Fibroblast of the aortic adventitia (primary cell): ENCODE measurements around the gene ZNF592. TPM values are rescaled to one million over a fixed set of nuclear protein-coding genes. Genes with fewer than 3 reads are reported as not detected.

ENCODE experiments used
- DNase-seq: peaks from one replicate; pipeline ENCODE4 v3.0.0-alpha.2; 2010; ENCODE audit warnings: low read depth
- H3K4me3 ChIP-seq: 2 replicates; pipeline ENCODE4 v1.5.1; 2011; ENCODE audit warnings: low read depth, mild to moderate bottlenecking, control low read depth, low read length, moderate library complexity
- CTCF ChIP-seq: IDR thresholded peaks from 2 replicates; pipeline ENCODE4 v1.5.1; 2011; ENCODE audit warnings: mild to moderate bottlenecking, low read length, control low read depth, inconsistent platforms; ENCODE audit not compliant: insufficient read depth
- total RNA-seq: library from RNA; depleted of rRNA; stranded (reverse); fragments of >200 nt; gene quantifications from 2 replicates; pipeline ENCODE4 v1.2.3, GENCODE V29; 2012; ENCODE audit warnings: low replicate concordance

ZNF592 gene
- total RNA-seq, 1 donor = 11.7 TPM

DNA sequence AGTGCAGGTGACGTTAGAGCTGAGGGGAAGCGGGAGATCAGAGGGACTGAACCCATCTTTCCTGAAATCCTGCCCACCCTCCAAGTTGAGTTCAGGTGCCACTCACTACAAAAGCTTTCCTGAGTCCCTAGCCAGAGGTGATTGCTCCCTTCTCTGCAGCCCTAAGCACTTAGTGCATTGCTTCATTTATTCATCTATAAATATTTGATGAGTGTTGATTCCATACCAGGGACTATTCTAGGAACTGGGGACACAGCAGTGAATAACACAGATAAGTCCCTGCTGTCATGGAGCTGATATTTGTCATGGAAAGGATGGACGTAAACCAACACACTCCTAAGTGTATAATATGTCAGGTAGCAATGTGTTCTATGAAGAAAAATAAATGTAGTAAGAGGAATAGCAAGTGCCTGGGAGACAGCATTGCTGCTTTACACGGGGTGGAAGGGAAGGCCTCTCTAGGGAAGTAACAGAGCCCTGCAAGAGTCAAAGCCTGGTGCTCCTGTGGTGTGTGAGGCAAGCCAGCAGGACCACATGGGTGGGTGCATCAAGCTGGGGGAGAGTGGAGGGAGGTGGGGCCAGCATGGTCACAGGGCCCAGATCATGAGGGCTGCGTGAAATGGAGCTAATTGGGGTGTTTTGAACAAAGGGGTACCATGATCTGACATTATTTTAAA is 87.4 kb downstream of the ZNF592 start:
- no peak for TF ChIP-seq CTCF
- no peak for DNase-seq
- H3K4me3 ChIP-seq = no peak overlapping the region

DNA sequence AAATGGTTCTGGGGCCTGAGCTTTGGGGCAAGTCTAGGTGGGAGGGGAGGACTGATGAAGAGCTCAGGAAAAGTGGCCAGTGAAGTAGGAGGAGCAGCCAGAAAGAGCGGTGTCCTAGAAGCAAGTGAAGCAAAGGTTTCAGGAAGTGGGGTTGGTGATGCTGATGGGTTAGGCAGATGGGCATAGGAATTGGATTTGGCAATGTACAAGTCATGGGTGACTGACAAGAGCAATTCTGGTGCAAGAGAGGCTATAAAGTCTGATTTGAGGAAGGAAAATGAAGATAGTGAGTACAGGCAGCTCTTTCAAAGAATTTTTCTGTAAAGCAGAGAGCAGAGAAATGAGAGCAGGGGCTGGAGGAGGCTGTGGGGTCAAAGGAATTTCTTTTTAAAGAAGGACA is 88.5 kb downstream of the ZNF592 start:
- no peak overlapping the region for H3K4me3 ChIP-seq
- TF ChIP-seq CTCF = no peak
- DNase-seq = no peak

DNA sequence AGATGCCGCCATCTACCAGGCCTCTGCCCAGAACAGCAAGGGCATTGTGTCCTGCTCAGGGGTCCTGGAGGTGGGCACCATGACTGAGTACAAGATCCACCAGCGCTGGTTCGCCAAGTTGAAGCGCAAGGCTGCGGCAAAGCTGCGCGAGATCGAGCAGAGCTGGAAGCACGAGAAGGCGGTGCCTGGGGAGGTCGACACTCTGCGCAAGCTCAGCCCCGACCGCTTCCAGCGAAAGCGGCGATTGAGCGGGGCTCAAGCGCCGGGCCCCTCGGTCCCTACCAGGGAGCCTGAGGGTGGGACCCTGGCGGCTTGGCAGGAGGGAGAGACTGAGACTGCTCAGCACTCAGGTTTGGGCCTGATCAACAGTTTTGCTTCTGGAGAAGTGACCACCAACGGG is 91.3 kb downstream of the ZNF592 start:
- no peak for TF ChIP-seq CTCF
- no peak for DNase-seq
- H3K4me3 ChIP-seq = no peak overlapping the region

- TF ChIP-seq CTCF = no peak
- DNase-seq = no peak
- no peak overlapping the region for H3K4me3 ChIP-seq
These were observed 91.9 kb downstream of the ZNF592 start for GRCh38 chr15:84840255-84840654.

GRCh38 chr15:84840741-84841429 is 92.5 kb downstream of the ZNF592 start:
- TF ChIP-seq CTCF = no peak
- no peak overlapping the region for H3K4me3 ChIP-seq
- peak; percentile 74 for DNase-seq

- no peak for DNase-seq
- no peak for TF ChIP-seq CTCF
These were observed 94.4 kb downstream of the ZNF592 start for GRCh38 chr15:84842781-84843180.

More at GRCh38 chr15:84842781-84843180, 94.4 kb downstream of the ZNF592 start:
- H3K4me3 ChIP-seq = no peak overlapping the region
